AG09319 (cell line): ENCODE data around the gene RTL9.

Experiments
- DNase-seq: peaks from one replicate; pipeline ENCODE4 v3.0.0-alpha.2; 2010; ENCODE audit warnings: low read depth; ENCODE audit errors: extremely low read depth
- CTCF ChIP-seq: IDR thresholded peaks from 2 replicates; pipeline ENCODE4 v1.5.1; 2011; ENCODE audit warnings: low read depth, mild to moderate bottlenecking, inconsistent platforms, low read length, moderate library complexity

Gene RTL9

GRCh38 chrX:110358548-110358947 is at the start of gene RTL9:
Gene RTL9 (plus strand): TSS chrX:110358848. CDS start chrX:110450618, 91,770 bp downstream.
- TF ChIP-seq CTCF: no peak
- no peak for DNase-seq

GRCh38 chrX:110310000-110310790 is 48.5 kb upstream of the RTL9 start:
- no peak for TF ChIP-seq CTCF
- no peak for DNase-seq

GRCh38 chrX:110310896-110311295 is 47.8 kb upstream of the RTL9 start:
- DNase-seq: no peak
- TF ChIP-seq CTCF: no peak

GRCh38 chrX:110311437-110312230 is 47.0 kb upstream of the RTL9 start:
- no peak for TF ChIP-seq CTCF
- DNase-seq: no peak

- no peak for DNase-seq
- no peak for TF ChIP-seq CTCF
Measured at GRCh38 chrX:110315551-110315950, 43.1 kb upstream of the RTL9 start.

- no peak for DNase-seq
- no peak for TF ChIP-seq CTCF
Measured at GRCh38 chrX:110316351-110317060, 42.1 kb upstream of the RTL9 start.
